Vagina (tissue), 2 donors: ENCODE data around the gene RNF115. TPM values are rescaled to one million over a fixed set of nuclear protein-coding genes. Genes with fewer than 3 reads are reported as not detected.
"Not testable (repeated sequence)": the region's sequence is repeated elsewhere in the genome, so short reads cannot be mapped to it uniquely, and the experiment has no call there.

Experiments
- DNase-seq, 2 donors: peaks; one replicate each; pipeline ENCODE4 v3.0.0-alpha.2; 2017; ENCODE audit errors: extremely low spot score in 2 of 2
- H3K27ac ChIP-seq: fragments of 200-600 bp; sonication (generic); one replicate; pipeline ENCODE4 v1.5.1; 2019
- H3K27me3 ChIP-seq: fragments of 200-600 bp; sonication (generic); one replicate; pipeline ENCODE4 v1.5.1; 2019
- H3K36me3 ChIP-seq, 2 donors: fragments of 200-600 bp; sonication (generic); one replicate each; pipeline ENCODE4 v1.5.1; 2017 to 2019
- H3K4me1 ChIP-seq: fragments of 200-600 bp; sonication (generic); one replicate; pipeline ENCODE4 v1.5.1; 2019
- H3K4me3 ChIP-seq, 2 donors: fragments of 200-600 bp; sonication (generic); 1 replicate in 1 of 2; 2 replicates in 1 of 2; pipeline ENCODE4 v1.5.1; 2016 to 2019
- H3K9me3 ChIP-seq: fragments of 200-600 bp; sonication (generic); one replicate; pipeline ENCODE4 v1.5.1; 2019
- POLR2A ChIP-seq, 2 donors: fragments of 450-650 bp; IDR thresholded peaks; one replicate each; pipeline ENCODE4 v1.6.1; 2017; ENCODE audit warnings: antibody characterized with exemption in 2 of 2, mild to moderate bottlenecking in 2 of 2, moderate library complexity in 2 of 2
- POLR2AphosphoS5 ChIP-seq, 2 donors: sonication (generic); formaldehyde crosslinking; IDR thresholded peaks; one replicate each; pipeline ENCODE4 v1.9.0; 2017; ENCODE audit warnings: antibody characterized with exemption in 2 of 2, mild to moderate bottlenecking in 2 of 2, low read depth in 1 of 2; ENCODE audit not compliant: insufficient read depth in 1 of 2
- intact Hi-C: fragments of 100-400 bp; cut with DNase I; formaldehyde crosslinking; loops from one replicate; pipeline ENCODE4 v1.15.1; 2023
- total RNA-seq: library from RNA; depleted of rRNA; stranded (reverse); fragments of >200 nt; gene quantifications from one replicate; pipeline ENCODE4 v1.2.3, GENCODE V29; 2016
- TF ChIP-seq, protein P1 (sequence below), 3 experiments: fragments of 450-650 bp in 2 of 3; fragments of 200-600 bp in 1 of 3; sonication (generic) in 1 of 3; IDR thresholded peaks; one replicate each; pipeline ENCODE4 v1.5.1; 2017 to 2019; ENCODE audit warnings: antibody characterized with exemption in 3 of 3, mild to moderate bottlenecking in 2 of 3, moderate library complexity in 2 of 3

RNF115 gene
- total RNA-seq, 1 donor from 2014 or later, result 16.2 TPM

DNA sequence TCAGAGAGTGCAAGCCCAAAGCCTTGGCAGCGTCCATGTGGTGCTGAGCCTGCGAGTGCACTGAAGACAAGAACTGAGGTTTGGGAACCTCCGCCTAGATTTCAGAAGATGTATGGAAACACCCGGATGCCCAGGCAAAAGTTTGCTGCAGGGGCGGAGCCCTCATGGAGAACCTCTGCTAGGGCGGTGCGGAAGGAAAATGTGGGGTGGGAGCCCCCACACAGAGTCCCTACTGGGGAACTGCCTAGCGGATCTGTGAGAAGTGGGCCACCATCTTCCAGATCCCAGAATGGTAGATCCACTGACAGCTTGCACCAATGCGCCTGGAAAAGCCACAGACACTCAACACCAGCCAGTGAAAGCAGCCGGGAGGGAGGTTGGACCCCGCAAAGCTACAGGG is 62.4 kb downstream of the RNF115 start:
- H3K27me3 ChIP-seq, H3K27ac ChIP-seq, H3K4me1 ChIP-seq, DNase-seq, H3K4me3 ChIP-seq, intact Hi-C loops, H3K9me3 ChIP-seq: not testable (repeated sequence)
- peaks cover 0 to 20% of the 10 kb centered on the region in 2 donors for H3K36me3 ChIP-seq

DNA sequence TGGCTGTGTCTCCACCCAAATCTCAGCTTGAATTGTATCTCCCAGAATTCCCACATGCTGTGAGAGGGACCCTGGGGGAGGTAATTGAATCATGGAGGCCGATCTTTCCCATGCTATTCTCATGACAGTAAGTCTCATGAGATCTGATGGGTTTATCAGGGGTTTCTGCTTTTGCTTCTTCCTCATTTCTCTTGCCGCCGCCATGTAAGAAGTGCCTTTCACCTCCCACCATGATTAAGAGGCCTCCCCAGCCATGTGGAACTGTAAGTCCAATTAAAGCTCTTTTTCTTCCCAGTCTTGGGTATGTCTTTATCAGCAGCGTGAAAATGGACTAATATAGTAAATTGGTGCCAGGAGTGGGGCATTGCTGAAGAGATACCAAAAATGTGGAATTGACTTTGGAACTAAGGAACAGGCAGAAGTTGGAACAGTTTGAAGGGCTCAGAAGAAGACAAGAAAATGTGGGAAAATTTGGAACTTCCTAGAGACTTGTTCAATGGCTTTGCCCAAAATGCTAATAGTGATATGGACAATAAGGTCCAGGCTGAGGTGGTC is 63.4 kb downstream of the RNF115 start:
- peaks cover 0 to 20% of the 10 kb centered on the region in 2 donors for H3K36me3 ChIP-seq
- H3K4me3 ChIP-seq, result not testable (repeated sequence)

DNA sequence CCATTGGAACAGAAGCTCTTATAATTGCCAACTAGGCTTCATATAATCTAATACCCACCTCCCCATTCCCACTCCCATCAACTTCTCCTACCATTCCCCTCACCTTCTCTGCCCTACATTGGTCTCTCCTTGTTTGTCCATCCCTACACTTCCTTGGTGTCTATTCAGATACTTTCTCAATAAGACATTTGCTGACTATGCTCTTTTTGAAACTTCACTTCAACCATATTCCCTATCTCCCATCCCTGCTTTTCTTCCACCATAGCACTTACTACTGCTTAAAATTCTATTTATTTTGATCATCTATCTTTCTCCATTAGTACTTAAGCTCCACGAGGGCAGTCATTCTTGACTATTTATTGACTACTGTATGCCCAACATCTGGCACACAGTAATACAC is 64.2 kb downstream of the RNF115 start:
- intact Hi-C loops, result no loop called here

More for the DNA sequence above, 63.4 kb downstream of the RNF115 start:
- H3K27ac ChIP-seq, H3K9me3 ChIP-seq, H3K4me1 ChIP-seq, intact Hi-C loops, DNase-seq, H3K27me3 ChIP-seq: not testable (repeated sequence)

DNA sequence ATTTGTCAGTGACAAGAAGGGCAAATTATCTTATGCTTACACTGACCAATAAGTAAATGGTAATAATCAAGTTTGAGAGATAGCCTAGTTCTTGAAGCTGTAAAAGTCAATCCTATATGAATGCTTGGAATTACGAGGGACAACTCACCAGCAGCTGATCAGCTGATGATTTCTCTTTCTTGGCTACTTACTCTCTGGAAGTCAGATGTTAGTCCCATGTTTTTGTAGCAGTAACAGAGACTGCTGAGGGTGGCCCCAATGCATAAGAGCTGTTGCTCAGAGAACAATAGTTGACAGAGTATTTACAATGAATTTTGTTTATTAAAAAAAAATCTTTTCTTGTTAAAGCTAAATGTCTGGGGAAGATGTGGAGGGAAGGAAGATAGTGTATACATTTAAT is 65.3 kb downstream of the RNF115 start:
- TF ChIP-seq POLR2A (IDR thresholded peaks at IDR 0.05) (no peak), POLR2AphosphoS5 (IDR thresholded peaks at IDR 0.05; ENCODE audit: insufficient read depth in 1 of 2, low read depth in 1 of 2) (no peak)
- TF ChIP-seq, protein P1, sequence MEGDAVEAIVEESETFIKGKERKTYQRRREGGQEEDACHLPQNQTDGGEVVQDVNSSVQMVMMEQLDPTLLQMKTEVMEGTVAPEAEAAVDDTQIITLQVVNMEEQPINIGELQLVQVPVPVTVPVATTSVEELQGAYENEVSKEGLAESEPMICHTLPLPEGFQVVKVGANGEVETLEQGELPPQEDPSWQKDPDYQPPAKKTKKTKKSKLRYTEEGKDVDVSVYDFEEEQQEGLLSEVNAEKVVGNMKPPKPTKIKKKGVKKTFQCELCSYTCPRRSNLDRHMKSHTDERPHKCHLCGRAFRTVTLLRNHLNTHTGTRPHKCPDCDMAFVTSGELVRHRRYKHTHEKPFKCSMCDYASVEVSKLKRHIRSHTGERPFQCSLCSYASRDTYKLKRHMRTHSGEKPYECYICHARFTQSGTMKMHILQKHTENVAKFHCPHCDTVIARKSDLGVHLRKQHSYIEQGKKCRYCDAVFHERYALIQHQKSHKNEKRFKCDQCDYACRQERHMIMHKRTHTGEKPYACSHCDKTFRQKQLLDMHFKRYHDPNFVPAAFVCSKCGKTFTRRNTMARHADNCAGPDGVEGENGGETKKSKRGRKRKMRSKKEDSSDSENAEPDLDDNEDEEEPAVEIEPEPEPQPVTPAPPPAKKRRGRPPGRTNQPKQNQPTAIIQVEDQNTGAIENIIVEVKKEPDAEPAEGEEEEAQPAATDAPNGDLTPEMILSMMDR (IDR thresholded peaks at IDR 0.05), result no peak
- Histone ChIP-seq H3K27ac (no peak overlapping the region), H3K36me3 (peaks cover 0 to 15% of the 10 kb centered on the region in 2 donors), H3K4me1 (no peaks in the 10 kb centered on the region), H3K4me3 (no peak overlapping the region), H3K9me3 (no peaks in the 10 kb centered on the region), H3K27me3 (no peaks in the 10 kb centered on the region)
- intact Hi-C loops, result no loop called here
- no peak for DNase-seq

More for the DNA sequence above, 64.2 kb downstream of the RNF115 start:
- H3K4me1 ChIP-seq, result no peaks in the 10 kb centered on the region
- TF ChIP-seq, protein P1 (IDR thresholded peaks at IDR 0.05), result no peak
- TF ChIP-seq POLR2A (IDR thresholded peaks at IDR 0.05), result no peak
- TF ChIP-seq POLR2AphosphoS5 (IDR thresholded peaks at IDR 0.05; ENCODE audit: insufficient read depth in 1 of 2, low read depth in 1 of 2), result no peak
- no peak for DNase-seq
- H3K27me3 ChIP-seq, result no peaks in the 10 kb centered on the region
- no peak overlapping the region for H3K27ac ChIP-seq
- H3K9me3 ChIP-seq, result no peaks in the 10 kb centered on the region
- H3K4me3 ChIP-seq, result no peak overlapping the region
- H3K36me3 ChIP-seq, result peaks cover 0 to 20% of the 10 kb centered on the region in 2 donors

DNA sequence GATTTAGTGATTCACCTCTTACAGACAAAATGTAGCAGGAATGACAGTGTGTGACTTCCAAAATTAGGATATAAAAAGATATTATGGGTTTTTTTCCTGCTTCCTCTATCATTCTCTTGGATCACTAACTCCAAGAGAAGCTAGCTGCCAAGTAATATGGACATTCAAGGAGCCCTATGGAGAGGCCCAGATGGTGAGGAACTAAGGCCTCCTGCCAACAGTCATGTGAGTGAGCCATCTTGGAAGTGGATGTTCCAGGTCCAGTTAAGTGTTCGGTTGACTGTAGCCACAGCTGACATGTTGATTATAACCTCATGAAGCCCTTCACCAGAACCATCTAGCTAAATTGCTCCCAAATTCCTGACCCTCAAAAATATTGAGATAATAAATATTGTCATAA is 65.8 kb downstream of the RNF115 start:
- Histone ChIP-seq H3K27ac (no peak overlapping the region), H3K36me3 (peaks cover 0 to 15% of the 10 kb centered on the region in 2 donors), H3K27me3 (no peaks in the 10 kb centered on the region), H3K4me3 (no peak overlapping the region), H3K4me1 (no peaks in the 10 kb centered on the region), H3K9me3 (no peaks in the 10 kb centered on the region)
- TF ChIP-seq, protein P1 (IDR thresholded peaks at IDR 0.05), result no peak
- TF ChIP-seq POLR2A (IDR thresholded peaks at IDR 0.05) (no peak), POLR2AphosphoS5 (IDR thresholded peaks at IDR 0.05; ENCODE audit: insufficient read depth in 1 of 2, low read depth in 1 of 2) (no peak)
- no peak for DNase-seq
- intact Hi-C loops, result no loop called here

DNA sequence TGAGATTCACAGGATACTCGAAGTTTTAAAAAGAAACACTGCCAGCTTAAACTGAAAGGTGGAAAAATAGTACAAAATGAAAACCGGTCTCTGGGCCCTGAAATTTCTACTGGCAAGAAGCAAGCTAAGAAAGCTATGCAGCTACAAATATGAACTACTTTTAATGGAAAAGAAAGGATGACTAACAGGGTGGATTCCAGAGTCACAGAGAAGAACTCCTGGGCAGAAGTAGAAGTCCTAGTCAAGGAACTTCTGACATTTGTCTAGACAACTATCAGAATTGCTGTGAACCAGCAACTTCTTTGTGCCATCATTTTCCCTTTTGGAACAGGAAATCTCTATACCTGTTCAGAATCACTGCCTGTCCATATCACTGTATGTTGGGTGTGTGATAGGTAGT is 66.5 kb downstream of the RNF115 start:
- peaks cover 5% of the 10 kb centered on the region for H3K4me1 ChIP-seq
- no peak overlapping the region for H3K27ac ChIP-seq
- no peak for TF ChIP-seq POLR2A (IDR thresholded peaks at IDR 0.05)
- TF ChIP-seq POLR2AphosphoS5 (IDR thresholded peaks at IDR 0.05; ENCODE audit: insufficient read depth in 1 of 2, low read depth in 1 of 2), result no peak
- TF ChIP-seq, protein P1 (IDR thresholded peaks at IDR 0.05), result no peak
- no peak overlapping the region for H3K4me3 ChIP-seq
- intact Hi-C loops, result no loop called here
- H3K27me3 ChIP-seq, result no peaks in the 10 kb centered on the region
- peaks cover 0 to 22% of the 10 kb centered on the region in 2 donors for H3K36me3 ChIP-seq
- H3K9me3 ChIP-seq, result no peaks in the 10 kb centered on the region
- DNase-seq, result no peak
